Uterus (tissue), 4 donors: ENCODE measurements around the gene BBX. TPM values are rescaled to one million over a fixed set of nuclear protein-coding genes. Genes with fewer than 3 reads are reported as not detected.

ENCODE experiments used
- DNase-seq, 2 donors: peaks; one replicate each; pipeline ENCODE4 v3.0.0-alpha.2; 2019 to 2020
- H3K27ac ChIP-seq, 2 donors: fragments of 200-600 bp; sonication (generic); 1 replicate in 1 of 2; 2 replicates in 1 of 2; pipeline ENCODE4 v1.5.1; 2016 to 2018
- H3K27me3 ChIP-seq, 2 donors: fragments of 200-600 bp; sonication (generic); one replicate each; pipeline ENCODE4 v1.5.1; 2018 to 2019; ENCODE audit warnings: control low read depth in 1 of 2
- H3K36me3 ChIP-seq, 2 donors: fragments of 200-600 bp; sonication (generic); one replicate each; pipeline ENCODE4 v1.5.1; 2019; ENCODE audit warnings: control low read depth in 1 of 2
- H3K4me1 ChIP-seq, 2 donors: fragments of 200-600 bp; sonication (generic); one replicate each; pipeline ENCODE4 v1.5.1; 2018 to 2019; ENCODE audit warnings: control low read depth in 1 of 2
- H3K4me3 ChIP-seq, 2 donors: fragments of 200-600 bp; sonication (generic); 1 replicate in 1 of 2; 2 replicates in 1 of 2; pipeline ENCODE4 v1.5.1; 2018 to 2019; ENCODE audit warnings: mild to moderate bottlenecking in 1 of 2
- H3K9me3 ChIP-seq, 2 donors: fragments of 200-600 bp; sonication (generic); one replicate each; pipeline ENCODE4 v1.5.1; 2019; ENCODE audit warnings: control low read depth in 1 of 2
- CTCF ChIP-seq, 4 experiments: fragments of 200-600 bp in 2 of 4; fragments of 450-650 bp in 2 of 4; sonication (generic) in 2 of 4; IDR thresholded peaks; one replicate each; pipeline ENCODE4 v1.5.1; 2016 to 2019; ENCODE audit warnings: antibody characterized with exemption in 4 of 4, mild to moderate bottlenecking in 2 of 4, moderate library complexity in 1 of 4
- POLR2A ChIP-seq, 2 donors: fragments of 450-650 bp; IDR thresholded peaks; one replicate each; pipeline ENCODE4 v1.6.1; 2016; ENCODE audit warnings: antibody characterized with exemption in 2 of 2, mild to moderate bottlenecking in 1 of 2, moderate library complexity in 1 of 2
- intact Hi-C: fragments of 100-400 bp; cut with DNase I; formaldehyde crosslinking; loops from one replicate; pipeline ENCODE4 v1.15.1; 2023; ENCODE audit warnings: low total_unique reads
- total RNA-seq, 4 donors: library from RNA; depleted of rRNA in 3 of 4; stranded (reverse); fragments of >200 nt in 3 of 4; gene quantifications; one replicate each; pipeline versions ENCODE4 v1.1.0 to v1.2.4, GENCODE V29; 2014 to 2023
- donor health status: DM: yes; HTN: yes; CAD: no.

Gene BBX
- total RNA-seq, 4 donors from 2014 or later, result 21.5 to 106 (median 63.8) TPM

DNA sequence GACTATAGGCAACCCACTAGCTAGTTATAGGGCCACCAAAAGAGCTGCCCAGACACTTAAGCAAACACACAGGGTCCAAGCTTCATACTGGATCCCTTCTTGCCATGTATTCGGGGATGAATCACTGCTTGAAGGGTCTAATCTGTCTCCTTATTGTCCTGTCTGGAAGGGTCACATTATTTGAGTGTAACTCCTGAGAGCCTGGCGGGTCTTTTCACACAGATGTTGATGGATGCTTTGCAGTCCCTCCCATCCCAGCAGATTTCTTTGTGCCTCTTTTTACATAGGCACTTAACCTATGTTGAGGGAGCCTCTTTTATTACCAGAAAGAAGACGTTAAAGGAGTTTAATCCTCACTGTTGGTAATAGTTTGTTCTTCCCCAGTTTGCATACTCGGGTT, 56.6 kb downstream of the BBX start:
- TF ChIP-seq CTCF (IDR thresholded peaks at IDR 0.05) (no peak), POLR2A (IDR thresholded peaks at IDR 0.05) (no peak)
- no peaks in the 10 kb centered on the region for H3K4me1 ChIP-seq
- DNase-seq, result no peak
- intact Hi-C loops, result no loop called here
- H3K36me3 ChIP-seq, result no peaks in the 10 kb centered on the region
- H3K27ac ChIP-seq, result no peak overlapping the region
- no peak overlapping the region for H3K4me3 ChIP-seq
- H3K27me3 ChIP-seq, result no peaks in the 10 kb centered on the region
- no peaks in the 10 kb centered on the region for H3K9me3 ChIP-seq

DNA sequence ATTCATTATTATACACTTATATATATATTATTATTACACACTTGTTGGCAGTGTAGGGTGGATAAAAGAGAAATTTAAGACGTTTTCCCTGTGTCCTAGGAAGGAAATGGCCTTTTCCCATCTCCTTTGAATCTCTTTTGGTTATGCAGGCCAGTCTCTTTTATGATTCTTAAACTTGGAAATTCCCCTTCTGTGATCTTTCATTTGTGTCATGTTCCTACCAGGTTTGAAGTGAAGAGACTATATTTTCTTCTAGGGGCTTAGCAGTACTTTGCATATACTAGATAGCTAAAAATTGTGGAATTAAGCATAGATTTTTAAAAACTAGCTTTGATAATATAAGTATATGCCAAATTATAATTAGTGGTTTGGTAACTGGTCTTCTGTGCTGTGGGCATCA, 58.5 kb downstream of the BBX start:
- TF ChIP-seq POLR2A (IDR thresholded peaks at IDR 0.05) (no peak), CTCF (IDR thresholded peaks at IDR 0.05) (no peak)
- Histone ChIP-seq H3K9me3 (no peaks in the 10 kb centered on the region), H3K4me1 (no peaks in the 10 kb centered on the region), H3K36me3 (no peaks in the 10 kb centered on the region), H3K4me3 (no peak overlapping the region), H3K27ac (no peak overlapping the region), H3K27me3 (no peaks in the 10 kb centered on the region)
- intact Hi-C loops, result no loop called here
- DNase-seq, result no peak

DNA sequence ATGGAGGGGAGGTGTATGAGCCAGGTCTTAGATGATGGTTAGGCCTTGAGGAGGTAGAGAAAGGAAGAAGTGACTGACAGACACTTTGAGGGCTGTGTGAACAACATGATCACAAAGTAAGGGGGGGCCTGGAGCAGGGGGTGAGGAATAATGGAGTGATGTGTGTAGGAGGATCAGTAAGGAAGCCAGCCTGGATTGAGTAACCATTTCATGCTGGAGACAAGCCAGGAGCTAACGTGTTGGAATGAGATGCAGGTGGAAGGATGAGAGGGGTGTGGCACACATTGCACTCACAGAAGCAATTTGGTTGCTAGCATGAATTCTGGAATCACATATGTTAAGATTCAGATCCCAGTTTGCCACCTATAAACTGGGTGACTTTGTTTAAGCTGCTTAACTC, 65.5 kb downstream of the BBX start:
- H3K4me3 ChIP-seq, result no peak overlapping the region
- no peaks in the 10 kb centered on the region for H3K27me3 ChIP-seq
- DNase-seq, result no peak
- H3K9me3 ChIP-seq, result no peaks in the 10 kb centered on the region
- intact Hi-C loops, result no loop called here
- H3K27ac ChIP-seq, result no peak overlapping the region
- no peaks in the 10 kb centered on the region for H3K36me3 ChIP-seq
- no peaks in the 10 kb centered on the region for H3K4me1 ChIP-seq
- TF ChIP-seq POLR2A (IDR thresholded peaks at IDR 0.05) (no peak), CTCF (IDR thresholded peaks at IDR 0.05) (no peak)

- Histone ChIP-seq H3K4me1 (no peaks in the 10 kb centered on the region), H3K9me3 (no peaks in the 10 kb centered on the region), H3K4me3 (no peak overlapping the region), H3K36me3 (no peaks in the 10 kb centered on the region), H3K27ac (no peak overlapping the region), H3K27me3 (no peaks in the 10 kb centered on the region)
- intact Hi-C loops, result no loop called here
- TF ChIP-seq CTCF (IDR thresholded peaks at IDR 0.05) (no peak), POLR2A (IDR thresholded peaks at IDR 0.05) (no peak)
- DNase-seq, result no peak
Measured at GRCh38 chr3:107589454-107589853, 66.7 kb downstream of the BBX start.

- Histone ChIP-seq H3K36me3 (no peaks in the 10 kb centered on the region), H3K27me3 (no peaks in the 10 kb centered on the region), H3K27ac (no peak overlapping the region), H3K9me3 (no peaks in the 10 kb centered on the region), H3K4me1 (no peaks in the 10 kb centered on the region), H3K4me3 (no peak overlapping the region)
- no peak for DNase-seq
- TF ChIP-seq CTCF (IDR thresholded peaks at IDR 0.05), result no peak
- no peak for TF ChIP-seq POLR2A (IDR thresholded peaks at IDR 0.05)
- intact Hi-C loops, result no loop called here
Measured at GRCh38 chr3:107590786-107591185, 68.0 kb downstream of the BBX start.
